Small intestine (tissue), 7 donors: ENCODE data around the gene STK17B. TPM values are rescaled to one million over a fixed set of nuclear protein-coding genes. Genes with fewer than 3 reads are reported as not detected.
A peak's percentile ranks its signal among the peaks of the same experiment; 100 is the strongest.
"Not testable (repeated sequence)": the region's sequence is repeated elsewhere in the genome, so short reads cannot be mapped to it uniquely, and the experiment has no call there.

ENCODE experiments used
- DNase-seq, 2 donors: peaks; one replicate each; pipeline versions ENCODE4 v3.0.0 to v3.0.0-alpha.2; 2013
- FAIRE-seq: peaks from 2 replicates; lab custom pipeline; 2012; peaks lifted over from hg19 to GRCh38; lab: Jason Lieb, UNC
- H3K27ac ChIP-seq, 3 donors: one replicate each; pipeline ENCODE4 v1.5.1; 2013; ENCODE audit warnings: low read length in 2 of 3, mild to moderate bottlenecking in 2 of 3, control low read depth in 1 of 3, inconsistent platforms in 1 of 3, low read depth in 1 of 3, moderate library complexity in 1 of 3
- H3K27me3 ChIP-seq, 3 donors: one replicate each; pipeline ENCODE4 v1.6.1; 2013; ENCODE audit warnings: low read length in 3 of 3, inconsistent platforms in 1 of 3; ENCODE audit not compliant: control insufficient read depth in 3 of 3, insufficient read depth in 3 of 3
- H3K36me3 ChIP-seq, 3 donors: one replicate each; pipeline ENCODE4 v1.6.1; 2013; ENCODE audit warnings: low read length in 3 of 3, inconsistent platforms in 1 of 3, low read depth in 1 of 3, mild to moderate bottlenecking in 1 of 3, moderate library complexity in 1 of 3; ENCODE audit not compliant: control insufficient read depth in 3 of 3, insufficient read depth in 2 of 3
- H3K4me1 ChIP-seq, 3 donors: one replicate each; pipeline ENCODE4 v1.6.1; 2013; ENCODE audit warnings: low read length in 2 of 3, inconsistent platforms in 1 of 3, low read depth in 1 of 3, mild to moderate bottlenecking in 1 of 3, moderate library complexity in 1 of 3; ENCODE audit not compliant: control insufficient read depth in 3 of 3, insufficient read depth in 2 of 3
- H3K4me3 ChIP-seq, 3 donors: one replicate each; pipeline ENCODE4 v1.5.1; 2013; ENCODE audit warnings: low read length in 3 of 3, control low read depth in 1 of 3, inconsistent platforms in 1 of 3, low read depth in 1 of 3, mild to moderate bottlenecking in 1 of 3, moderate library complexity in 1 of 3
- H3K9me3 ChIP-seq, 2 donors: one replicate each; pipeline ENCODE4 v1.6.1; 2013; ENCODE audit warnings: low read depth in 1 of 2, low read length in 1 of 2; ENCODE audit not compliant: control insufficient read depth in 2 of 2, insufficient read depth in 1 of 2
- WGBS, 3 donors: extraction: QIAGEN DNeasy Blood & Tissue Kit; methylation state at CpG; one replicate each; pipeline ENCODE4 v1.1.7; 2013; 5-methylcytosine and 5-hydroxymethylcytosine counted together
- polyA plus RNA-seq, 4 donors: library from polyadenylated mRNA; stranded (reverse) in 3 of 4; unstranded in 1 of 4; fragments of 200-250 nt in 3 of 4; fragments of 120-200 nt in 1 of 4; gene quantifications; one replicate each; pipeline versions ENCODE4 v1.2.1 to v1.2.3, GENCODE V29; 2013
- donor health status: healthy with polysubstance abuse.
- donor health status: control.
- donor health status: control.
- donor health status: Bipolar disorder and iron deficiency.
- donor health status: healthy.

The STK17B gene
- polyA plus RNA-seq, 4 donors = 6.7 to 27.7 (median 19.2) TPM

DNA sequence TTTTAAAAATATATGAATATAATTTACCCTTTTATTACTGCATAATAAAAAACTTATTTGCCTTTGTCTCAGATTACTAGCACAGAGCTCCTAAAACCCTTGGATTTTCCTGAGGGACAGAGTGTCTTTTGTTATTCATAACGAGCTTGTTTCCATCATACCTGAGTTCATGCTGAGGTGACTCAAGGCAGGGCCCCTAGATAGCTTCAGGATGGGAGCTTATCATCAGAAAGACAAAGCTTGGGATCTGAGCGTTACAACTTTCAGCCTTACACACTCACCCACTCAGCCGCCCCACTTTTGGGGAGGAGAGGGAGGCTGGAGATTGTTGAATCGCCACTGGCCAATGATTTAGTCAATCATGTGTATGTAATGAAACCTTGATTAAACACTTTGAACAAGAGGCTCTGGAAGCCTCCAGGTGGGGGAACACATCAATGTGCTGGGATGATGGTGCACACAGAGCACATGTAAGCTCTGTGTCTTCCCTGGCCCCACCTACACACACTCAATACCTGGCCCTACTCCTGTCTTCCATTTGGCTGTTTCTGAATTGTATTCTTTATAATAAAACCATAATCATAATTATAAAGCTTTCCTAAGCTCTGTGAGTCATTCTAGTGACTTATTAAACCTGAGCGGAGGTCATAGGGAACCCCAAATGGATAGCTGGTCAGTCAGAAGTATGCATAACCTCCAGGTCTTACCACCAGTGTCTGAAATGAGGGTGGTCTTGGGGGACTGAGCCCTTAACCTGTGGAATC is 74.2 kb downstream of the STK17B start:
- no peaks in the 10 kb centered on the region for H3K27me3 ChIP-seq
- FAIRE-seq (no peak), DNase-seq (no peak)
- peaks cover 3 to 5% (median 3%) of the 10 kb centered on the region in 3 donors for H3K4me1 ChIP-seq
- no peak overlapping the region for H3K4me3 ChIP-seq
- no peaks in the 10 kb centered on the region for H3K9me3 ChIP-seq
- H3K27ac ChIP-seq = no peak overlapping the region
- 67 to 68% (median 67%) methylated on average over 5 of the region's 5 CpGs for WGBS, 3 donors
- no peaks in the 10 kb centered on the region for H3K36me3 ChIP-seq

DNA sequence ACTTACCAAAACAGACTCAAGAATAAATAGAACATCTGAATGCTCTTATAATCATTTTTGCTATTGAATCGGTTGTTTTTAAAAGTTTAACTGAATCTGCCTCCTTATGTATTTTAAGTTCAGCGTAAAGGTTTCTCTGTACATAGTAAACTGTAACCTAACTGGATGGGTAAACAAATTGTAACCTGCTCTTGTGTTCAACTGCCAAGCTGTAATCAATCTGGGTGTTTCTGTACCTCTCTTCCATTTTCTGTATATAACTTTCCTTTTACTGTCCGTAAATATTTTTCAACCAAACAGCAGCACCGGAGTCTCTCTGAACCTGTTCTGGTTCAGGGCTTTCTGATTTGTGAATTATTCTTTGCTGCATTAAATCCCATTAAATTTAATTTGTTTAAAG is 75.1 kb downstream of the STK17B start:
- WGBS, 3 donors = 90 to 97% (median 91%) methylated on average over 4 of the region's 4 CpGs
- FAIRE-seq = no peak
- Histone ChIP-seq H3K4me1 (peaks cover 0 to 3% (median 0%) of the 10 kb centered on the region in 3 donors), H3K27ac (no peak overlapping the region), H3K9me3 (no peaks in the 10 kb centered on the region), H3K27me3 (no peaks in the 10 kb centered on the region), H3K36me3 (no peaks in the 10 kb centered on the region), H3K4me3 (no peak overlapping the region)
- no peak for DNase-seq

DNA sequence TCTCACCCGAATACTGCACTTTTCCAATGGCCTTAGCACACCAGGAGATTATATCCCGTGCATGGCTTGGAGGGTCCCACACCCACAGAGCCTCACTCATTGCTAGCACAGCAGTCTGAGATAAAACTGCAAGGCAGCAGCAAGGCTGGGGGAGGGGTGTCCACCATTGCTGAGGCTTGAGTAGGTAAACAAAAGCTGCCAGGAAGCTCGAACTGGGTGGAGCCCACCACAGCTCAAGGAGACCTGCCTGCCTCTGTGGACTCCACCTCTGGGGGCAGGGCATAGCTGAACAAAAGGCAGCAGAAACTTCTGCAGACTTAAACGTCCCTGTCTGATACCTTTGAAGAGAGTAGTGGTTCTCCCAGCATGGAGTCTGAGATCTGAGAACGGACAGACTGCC is 81.9 kb downstream of the STK17B start:
- not testable (repeated sequence) for FAIRE-seq, DNase-seq, H3K27ac ChIP-seq, H3K9me3 ChIP-seq, H3K36me3 ChIP-seq, H3K4me1 ChIP-seq, H3K4me3 ChIP-seq, H3K27me3 ChIP-seq
- 59 to 82% (median 64%) methylated on average over 5 of the region's 5 CpGs for WGBS, 3 donors

DNA sequence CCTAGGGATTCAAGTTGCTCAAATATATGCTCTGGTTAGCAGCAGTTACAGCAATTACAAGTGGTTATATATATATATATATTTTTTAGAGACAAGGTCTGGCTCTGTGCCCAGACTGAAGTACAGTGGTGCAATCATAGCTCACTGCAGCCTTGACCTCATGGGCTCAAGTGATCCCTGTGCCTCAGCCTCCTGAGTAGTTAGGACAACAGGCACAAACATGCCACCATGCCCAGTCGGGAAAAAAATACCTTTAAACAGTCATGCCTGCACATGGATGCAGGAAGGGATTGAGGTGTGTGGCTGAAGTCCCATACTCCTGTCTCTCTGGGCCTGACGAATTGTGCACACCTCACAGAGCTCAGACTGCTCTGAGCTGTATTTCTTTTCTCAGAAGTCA is 83.2 kb downstream of the STK17B start:
- DNase-seq (peak; percentile 26 to 65), FAIRE-seq (no peak)
- peaks cover 0 to 12% of the 10 kb centered on the region in 2 donors for H3K9me3 ChIP-seq
- H3K4me3 ChIP-seq = no peak overlapping the region
- no peaks in the 10 kb centered on the region for H3K27me3 ChIP-seq
- no peak overlapping the region for H3K27ac ChIP-seq
- 26 to 67% (median 50%) methylated on average over 2 of the region's 2 CpGs for WGBS, 3 donors
- H3K36me3 ChIP-seq = no peaks in the 10 kb centered on the region
- no peaks in the 10 kb centered on the region for H3K4me1 ChIP-seq

DNA sequence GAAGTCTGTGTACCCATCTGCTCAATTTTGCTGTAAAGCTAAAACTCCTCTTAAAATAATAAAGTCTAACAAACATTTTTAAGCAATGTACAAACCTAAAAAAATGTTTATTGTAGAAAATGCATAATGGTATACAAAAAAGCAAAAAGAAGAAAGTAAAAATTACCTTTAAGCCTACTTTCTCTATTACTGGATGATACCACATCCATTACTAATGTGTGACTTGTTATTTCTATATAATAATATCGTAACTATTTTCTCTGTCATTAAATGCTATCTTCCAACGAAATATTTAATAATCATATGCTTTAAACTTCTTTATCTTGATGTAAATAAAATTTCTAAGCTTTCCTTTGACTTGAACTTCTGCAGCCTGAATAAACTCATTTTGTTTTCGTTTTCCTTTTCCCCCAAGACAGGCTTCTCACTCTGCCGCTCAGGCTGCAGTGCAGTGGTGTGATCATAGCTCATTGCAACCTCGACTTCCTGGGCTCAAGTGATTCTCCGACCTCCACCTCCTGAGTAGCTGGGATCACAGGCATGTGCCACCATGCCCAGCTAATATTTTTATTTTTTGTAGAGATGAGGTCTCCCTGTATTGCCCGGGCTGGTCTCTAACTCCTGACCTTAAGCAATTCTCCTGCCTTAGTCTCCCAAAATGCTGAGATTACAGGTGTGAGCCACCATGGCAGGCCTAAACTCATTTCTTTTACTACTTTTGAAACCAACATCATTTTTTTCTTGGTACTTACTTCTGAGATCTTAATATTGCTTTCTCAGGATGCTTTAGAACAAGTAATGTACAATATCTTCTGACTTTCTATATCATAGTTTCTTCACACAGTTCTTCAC is 84.6 kb downstream of the STK17B start:
- no peak overlapping the region for H3K27ac ChIP-seq
- FAIRE-seq (no peak), DNase-seq (no peak)
- H3K27me3 ChIP-seq = no peaks in the 10 kb centered on the region
- no peaks in the 10 kb centered on the region for H3K4me1 ChIP-seq
- H3K9me3 ChIP-seq = peaks cover 0 to 12% of the 10 kb centered on the region in 2 donors
- no peak overlapping the region for H3K4me3 ChIP-seq
- 66 to 76% (median 67%) methylated on average over 7 of the region's 7 CpGs for WGBS, 3 donors
- H3K36me3 ChIP-seq = no peaks in the 10 kb centered on the region

DNA sequence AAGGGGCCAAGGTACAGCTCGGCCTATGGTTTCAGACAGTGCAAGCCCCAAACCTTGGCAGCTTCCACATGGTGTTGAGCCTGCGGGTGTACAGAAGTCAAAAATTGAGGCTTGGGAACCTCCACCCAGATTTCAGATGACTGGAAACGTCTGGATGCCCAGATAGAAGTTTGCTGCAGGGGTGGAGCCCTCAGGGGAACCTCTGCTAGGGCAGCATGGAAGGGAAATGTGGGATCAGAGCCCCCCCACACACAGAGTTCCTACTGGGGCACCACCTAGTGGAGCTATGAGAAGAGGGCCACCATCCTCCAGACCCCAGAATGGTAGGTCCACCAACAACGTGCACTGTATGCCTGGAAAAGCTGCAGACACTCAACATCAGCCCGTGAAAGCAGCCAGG is 87.8 kb downstream of the STK17B start:
- no peak for FAIRE-seq
- no peak overlapping the region for H3K4me3 ChIP-seq
- DNase-seq = no peak
- H3K36me3 ChIP-seq = no peaks in the 10 kb centered on the region
- WGBS, 3 donors = 87 to 90% (median 89%) methylated on average over 5 of the region's 5 CpGs
- H3K4me1 ChIP-seq = peaks cover 0 to 9% (median 3%) of the 10 kb centered on the region in 3 donors
- H3K27me3 ChIP-seq = no peaks in the 10 kb centered on the region
- no peak overlapping the region for H3K27ac ChIP-seq
- H3K9me3 ChIP-seq = peaks cover 0 to 7% of the 10 kb centered on the region in 2 donors

Other genes with a start within 250 kb of the STK17B start
- gene DNAH7, start 102.7 kb downstream of the STK17B start, polyA plus RNA-seq = 1 to 10 TPM in 1 of 4 donors, under 1 TPM in 2, not detected in 1; under 0.01 to 1.1 (median 0.10) TPM